ENCODE measurements around the gene CDYL2.

Gene CDYL2

GRCh38 chr16:80836846-80837245 lies 32.4 kb upstream of the CDYL2 start:
- Histone ChIP-seq H3K27me3 (ENCODE audit: control insufficient read depth, low read length) (no peaks in the 10 kb centered on the region), H4K20me1 (ENCODE audit: control insufficient read depth, insufficient read depth, low read depth, low read length) (no peaks in the 10 kb centered on the region), H3K4me2 (ENCODE audit: low read length) (no peak overlapping the region), H3F3A (ENCODE audit: control insufficient read depth, insufficient read depth) (no peaks in the 10 kb centered on the region), H3K4me3 (ENCODE audit: low read length) (no peak overlapping the region), H3K79me2 (ENCODE audit: control insufficient read depth, low read length) (no peaks in the 10 kb centered on the region), H3K9me2 (replicated peaks; ENCODE audit: control insufficient read depth, low read length) (no peaks in the 10 kb centered on the region), H3K4me1 (ENCODE audit: control insufficient read depth, low read length) (no peaks in the 10 kb centered on the region), H3K36me3 (ENCODE audit: control insufficient read depth, low read length) (no peaks in the 10 kb centered on the region), H3K27ac (ENCODE audit: low read depth, low read length) (no peak overlapping the region), H3K9me3 (ENCODE audit: control insufficient read depth, insufficient read depth, low read length) (no peaks in the 10 kb centered on the region)
- TF ChIP-seq EZH2phosphoT487 (IDR thresholded peaks at IDR 0.05; ENCODE audit: borderline replicate concordance, low read length) (no peak), CTCF (IDR thresholded peaks at IDR 0.05; ENCODE audit: low read depth, low read length, poor library complexity, severe bottlenecking) (no peak)

- Histone ChIP-seq H4K20me1 (ENCODE audit: control insufficient read depth, insufficient read depth, low read depth, low read length) (no peaks in the 10 kb centered on the region), H3K4me2 (ENCODE audit: low read length) (no peak overlapping the region), H3K79me2 (ENCODE audit: control insufficient read depth, low read length) (no peaks in the 10 kb centered on the region), H3K9me3 (ENCODE audit: control insufficient read depth, insufficient read depth, low read length) (no peaks in the 10 kb centered on the region), H3F3A (ENCODE audit: control insufficient read depth, insufficient read depth) (no peaks in the 10 kb centered on the region), H3K9me2 (replicated peaks; ENCODE audit: control insufficient read depth, low read length) (no peaks in the 10 kb centered on the region), H3K36me3 (ENCODE audit: control insufficient read depth, low read length) (no peaks in the 10 kb centered on the region), H3K27me3 (ENCODE audit: control insufficient read depth, low read length) (no peaks in the 10 kb centered on the region), H3K4me1 (ENCODE audit: control insufficient read depth, low read length) (no peaks in the 10 kb centered on the region), H3K27ac (ENCODE audit: low read depth, low read length) (no peak overlapping the region), H3K4me3 (ENCODE audit: low read length) (no peak overlapping the region)
- TF ChIP-seq CTCF (IDR thresholded peaks at IDR 0.05; ENCODE audit: low read depth, low read length, poor library complexity, severe bottlenecking) (no peak), EZH2phosphoT487 (IDR thresholded peaks at IDR 0.05; ENCODE audit: borderline replicate concordance, low read length) (no peak)
Measured at GRCh38 chr16:80836202-80836601, 31.8 kb upstream of the CDYL2 start.

GRCh38 chr16:80831039-80831438 lies 26.6 kb upstream of the CDYL2 start:
- Histone ChIP-seq H3K36me3 (ENCODE audit: control insufficient read depth, low read length) (no peaks in the 10 kb centered on the region), H3K27me3 (ENCODE audit: control insufficient read depth, low read length) (no peaks in the 10 kb centered on the region), H3K79me2 (ENCODE audit: control insufficient read depth, low read length) (no peaks in the 10 kb centered on the region), H3K4me3 (ENCODE audit: low read length) (no peak overlapping the region), H3K4me2 (ENCODE audit: low read length) (no peak overlapping the region), H3K9me2 (replicated peaks; ENCODE audit: control insufficient read depth, low read length) (no peaks in the 10 kb centered on the region), H3F3A (ENCODE audit: control insufficient read depth, insufficient read depth) (no peaks in the 10 kb centered on the region), H4K20me1 (ENCODE audit: control insufficient read depth, insufficient read depth, low read depth, low read length) (no peaks in the 10 kb centered on the region), H3K4me1 (ENCODE audit: control insufficient read depth, low read length) (no peaks in the 10 kb centered on the region), H3K9me3 (ENCODE audit: control insufficient read depth, insufficient read depth, low read length) (no peaks in the 10 kb centered on the region), H3K27ac (ENCODE audit: low read depth, low read length) (no peak overlapping the region)
- TF ChIP-seq EZH2phosphoT487 (IDR thresholded peaks at IDR 0.05; ENCODE audit: borderline replicate concordance, low read length) (no peak), CTCF (IDR thresholded peaks at IDR 0.05; ENCODE audit: low read depth, low read length, poor library complexity, severe bottlenecking) (no peak)

GRCh38 chr16:80828495-80828894 lies 24.1 kb upstream of the CDYL2 start:
- no peaks in the 10 kb centered on the region for H3K4me1 ChIP-seq (ENCODE audit: control insufficient read depth, low read length)
- H3K27ac ChIP-seq (ENCODE audit: low read depth, low read length): no peak overlapping the region
- H3K79me2 ChIP-seq (ENCODE audit: control insufficient read depth, low read length): no peaks in the 10 kb centered on the region
- no peaks in the 10 kb centered on the region; the same call in 1 of the 2 replicates for H3K27me3 ChIP-seq (ENCODE audit: control insufficient read depth, low read length)
- H3K9me3 ChIP-seq (ENCODE audit: control insufficient read depth, insufficient read depth, low read length): no peaks in the 10 kb centered on the region
- TF ChIP-seq EZH2phosphoT487 (IDR thresholded peaks at IDR 0.05; ENCODE audit: borderline replicate concordance, low read length) (no peak), CTCF (IDR thresholded peaks at IDR 0.05; ENCODE audit: low read depth, low read length, poor library complexity, severe bottlenecking) (no peak)
- no peaks in the 10 kb centered on the region for H3K9me2 ChIP-seq (replicated peaks; ENCODE audit: control insufficient read depth, low read length)
- no peak overlapping the region for H3K4me2 ChIP-seq (ENCODE audit: low read length)
- no peaks in the 10 kb centered on the region for H4K20me1 ChIP-seq (ENCODE audit: control insufficient read depth, insufficient read depth, low read depth, low read length)
- H3F3A ChIP-seq (ENCODE audit: control insufficient read depth, insufficient read depth): no peaks in the 10 kb centered on the region
- no peaks in the 10 kb centered on the region for H3K36me3 ChIP-seq (ENCODE audit: control insufficient read depth, low read length)
- no peak overlapping the region for H3K4me3 ChIP-seq (ENCODE audit: low read length)

Data from DOHH2 (cell line).